Stimulated activated CD8-positive, alpha-beta memory T cell treated with anti-CD3 and anti-CD28 coated beads, Interleukin-2, amount 100 ng/mL, for 1 hour (primary cell): ENCODE data around the gene ARL2.
"Not testable (repeated sequence)": the region's sequence is repeated elsewhere in the genome, so short reads cannot be mapped to it uniquely, and the experiment has no call there.

Source experiments
- DNase-seq, 2 donors: peaks; one replicate each; pipeline ENCODE4 v3.0.0-alpha.2; 2020; ENCODE audit warnings: low read depth in 2 of 2

Gene ARL2

GRCh38 chr11:65008016-65008415 lies 5.9 kb upstream of the ARL2 start:
- no peak for DNase-seq

- no peak for DNase-seq
Observed at GRCh38 chr11:65008873-65009272, 5.1 kb upstream of the ARL2 start.

- peak; percentile 77 to 81 for DNase-seq
Observed at GRCh38 chr11:65013130-65013887, 651 bp upstream of the ARL2 start.

GRCh38 chr11:65014726-65015227 lies 817 bp downstream of the ARL2 start:
- no peak for DNase-seq

- no peak for DNase-seq
Observed at GRCh38 chr11:65016705-65017104, 2.7 kb downstream of the ARL2 start.

GRCh38 chr11:65017937-65018336 lies 4.0 kb downstream of the ARL2 start:
- no peak for DNase-seq

GRCh38 chr11:65019824-65020223 lies 5.9 kb downstream of the ARL2 start:
- no peak for DNase-seq

- DNase-seq: no peak
Observed at GRCh38 chr11:65021003-65021402, 7.0 kb downstream of the ARL2 start.

- no peak for DNase-seq
Observed at GRCh38 chr11:65021509-65021908, 7.5 kb downstream of the ARL2 start.

GRCh38 chr11:65023502-65023901 lies 9.5 kb downstream of the ARL2 start:
- DNase-seq: not testable (repeated sequence)

- no peak for DNase-seq
Observed at GRCh38 chr11:65026810-65027209, 12.8 kb downstream of the ARL2 start.

- peak; percentile 73 to 82 for DNase-seq
Observed at GRCh38 chr11:65027213-65028067, 13.5 kb downstream of the ARL2 start, which contains the start of gene SNX15. Gene SNX15 (plus strand): TSS chr11:65027439. CDS start chr11:65027538, 99 bp downstream.

- DNase-seq: no peak
Observed at GRCh38 chr11:65032216-65032615, 18.3 kb downstream of the ARL2 start.

GRCh38 chr11:65034423-65034822 lies 20.5 kb downstream of the ARL2 start:
- DNase-seq: no peak

- no peak for DNase-seq
Observed at GRCh38 chr11:65035579-65035978, 21.6 kb downstream of the ARL2 start.

GRCh38 chr11:65036931-65037330 lies 23.0 kb downstream of the ARL2 start:
- DNase-seq: no peak

GRCh38 chr11:65040520-65040846 lies 26.5 kb downstream of the ARL2 start:
- DNase-seq: no peak

- peak; percentile 62 to 71 for DNase-seq
Observed at GRCh38 chr11:65040847-65041622, 27.1 kb downstream of the ARL2 start, which contains the start of gene SAC3D1. Gene SAC3D1 (plus strand): TSS chr11:65041210. CDS start chr11:65041293, 83 bp downstream.

- DNase-seq: no peak
Observed at GRCh38 chr11:65042891-65043290, 28.9 kb downstream of the ARL2 start.

GRCh38 chr11:65043881-65044501 lies 30.0 kb downstream of the ARL2 start:
- no peak for DNase-seq

GRCh38 chr11:65045061-65045460 lies 31.1 kb downstream of the ARL2 start:
- no peak for DNase-seq
